HG03378 (cell line): Measurements from ENCODE around the gene FGF12.

Source experiments
- ATAC-seq: cut with Tn5 transposase; IDR thresholded peaks from one replicate; pipeline ENCODE4 v1.9.1; 2021; ENCODE audit warnings: mild to moderate bottlenecking, moderate library complexity; ENCODE audit not compliant: unreplicated experiment

Gene FGF12

GRCh38 chr3:192155194-192155593 lies 572.1 kb downstream of the FGF12 start:
- no peak for ATAC-seq

- ATAC-seq: no peak
Observed at GRCh38 chr3:192133271-192133670, 594.1 kb downstream of the FGF12 start.

- ATAC-seq: peak; percentile 70
Observed at GRCh38 chr3:192130534-192131132, 596.7 kb downstream of the FGF12 start.

- no peak for ATAC-seq
Observed at GRCh38 chr3:192129586-192129985, 597.8 kb downstream of the FGF12 start.

- peak; percentile 74 for ATAC-seq
Observed at GRCh38 chr3:192128922-192129321, 598.4 kb downstream of the FGF12 start.

GRCh38 chr3:192128060-192128459 lies 599.3 kb downstream of the FGF12 start:
- ATAC-seq: peak; percentile 44

- ATAC-seq: peak; percentile 90
Observed at GRCh38 chr3:192122832-192123594, 604.3 kb downstream of the FGF12 start.

GRCh38 chr3:192121923-192122322 lies 605.4 kb downstream of the FGF12 start:
- no peak for ATAC-seq

GRCh38 chr3:192108820-192109219 lies 618.5 kb downstream of the FGF12 start:
- ATAC-seq: no peak

GRCh38 chr3:192106543-192106942 lies 620.8 kb downstream of the FGF12 start:
- ATAC-seq: no peak

- ATAC-seq: peak; percentile 62
Observed at GRCh38 chr3:192092388-192093005, 634.8 kb downstream of the FGF12 start.

- ATAC-seq: no peak
Observed at GRCh38 chr3:192091831-192092230, 635.5 kb downstream of the FGF12 start.

- peak; percentile 70 for ATAC-seq
Observed at GRCh38 chr3:192090586-192090985, 636.8 kb downstream of the FGF12 start.
